ENCODE measurements around the gene SH2D4B.

- no peak for TF ChIP-seq CTCF (IDR thresholded peaks at IDR 0.05 in 2 of 3, conservative IDR thresholded peaks at IDR 0.05 in 1 of 3; ENCODE audit: control insufficient read depth in 2 of 3, extremely low read depth in 1 of 3, insufficient read depth in 1 of 3, low read depth in 3 of 3, low read length in 3 of 3)
- TF ChIP-seq ASH2L (IDR thresholded peaks at IDR 0.05; ENCODE audit: borderline replicate concordance, low read depth): no peak
- no peak for TF ChIP-seq SP1 (IDR thresholded peaks at IDR 0.05; ENCODE audit: low read depth, low read length)
- TF ChIP-seq POLR2A (IDR thresholded peaks at IDR 0.05; ENCODE audit: low read depth, low read length): no peak
- no peak for TF ChIP-seq TCF7 (IDR thresholded peaks at IDR 0.05; ENCODE audit: borderline replicate concordance)
- TF ChIP-seq HDGF (IDR thresholded peaks at IDR 0.05): no peak
- TF ChIP-seq CHD2 (IDR thresholded peaks at IDR 0.05; ENCODE audit: borderline replicate concordance, low read depth, low read length): no peak
- TF ChIP-seq PKNOX1 (IDR thresholded peaks at IDR 0.05): no peak
These were observed 49.1 kb upstream of the SH2D4B start for GRCh38 chr10:80488539-80489066.
